GM13977 (cell line): Measurements from ENCODE around the gene POU2AF3.

Experiments
- DNase-seq: peaks from one replicate; pipeline ENCODE4 v3.0.0; 2012; ENCODE audit warnings: low spot score
- CTCF ChIP-seq: IDR thresholded peaks from 2 replicates; pipeline ENCODE4 v1.5.1; 2012; ENCODE audit warnings: mild to moderate bottlenecking, control low read depth; ENCODE audit not compliant: insufficient read depth; ENCODE audit errors: extremely low read depth, missing control alignments
- in situ Hi-C: fragments of 300-500 bp; cut with MboI; formaldehyde crosslinking; loops from one replicate; pipeline ENCODE4 v1.12.0; 2022; ENCODE audit warnings: low sequenced_read_pairs, low pct_unique_long_range_greater_than_20kb, mixed read lengths, inconsistent platforms; ENCODE audit not compliant: unreplicated experiment

The POU2AF3 gene

GRCh38 chr11:111326824-111327223, 28.5 kb downstream of the POU2AF3 start:
- in situ Hi-C loops: no loop called here
- no peak for TF ChIP-seq CTCF

GRCh38 chr11:111327908-111328624, 29.7 kb downstream of the POU2AF3 start:
- no peak for DNase-seq
- in situ Hi-C loops: no loop called here
- TF ChIP-seq CTCF: no peak

More at GRCh38 chr11:111326824-111327223, 28.5 kb downstream of the POU2AF3 start:
- DNase-seq: no peak

- in situ Hi-C loops: no loop called here
- TF ChIP-seq CTCF: no peak
- DNase-seq: no peak
These were observed 31.2 kb downstream of the POU2AF3 start for GRCh38 chr11:111329306-111330204.

GRCh38 chr11:111330234-111330893, 32.0 kb downstream of the POU2AF3 start:
- in situ Hi-C loops: no loop called here
- no peak for DNase-seq
- TF ChIP-seq CTCF: no peak

GRCh38 chr11:111331711-111332479, 33.5 kb downstream of the POU2AF3 start:
- in situ Hi-C loops: no loop called here
- no peak for TF ChIP-seq CTCF
- DNase-seq: no peak
